NCI-H1092 (cell line): Measurements from ENCODE around the gene ZNF217.
"Not testable (repeated sequence)": the region's sequence is repeated elsewhere in the genome, so short reads cannot be mapped to it uniquely, and the experiment has no call there.

Source experiments
- DNase-seq: peaks from one replicate; lab custom pipeline; 2025; lab: John Stamatoyannopoulos, UW

The ZNF217 gene

GRCh38 chr20:53529658-53530057 is 64.0 kb downstream of the ZNF217 start:
- no peak for DNase-seq

GRCh38 chr20:53527196-53527595 is 66.4 kb downstream of the ZNF217 start:
- no peak for DNase-seq

- DNase-seq = no peak
These were observed 68.9 kb downstream of the ZNF217 start for GRCh38 chr20:53524589-53525312.

GRCh38 chr20:53523615-53524014 is 70.0 kb downstream of the ZNF217 start:
- not testable (repeated sequence) for DNase-seq

- no peak for DNase-seq
These were observed 70.9 kb downstream of the ZNF217 start for GRCh38 chr20:53522696-53523095.

- DNase-seq = no peak
These were observed 71.6 kb downstream of the ZNF217 start for GRCh38 chr20:53522026-53522425.

- DNase-seq = not testable (repeated sequence)
These were observed 72.2 kb downstream of the ZNF217 start for GRCh38 chr20:53521421-53521820.

GRCh38 chr20:53517146-53517545 is 76.5 kb downstream of the ZNF217 start:
- DNase-seq = no peak
